Measurements from ENCODE around the gene MTCH1. TPM values are rescaled to one million over a fixed set of nuclear protein-coding genes. Genes with fewer than 3 reads are reported as not detected.

MTCH1 gene
- total RNA-seq, 1 donor from 2014 or later: 163 TPM

DNA sequence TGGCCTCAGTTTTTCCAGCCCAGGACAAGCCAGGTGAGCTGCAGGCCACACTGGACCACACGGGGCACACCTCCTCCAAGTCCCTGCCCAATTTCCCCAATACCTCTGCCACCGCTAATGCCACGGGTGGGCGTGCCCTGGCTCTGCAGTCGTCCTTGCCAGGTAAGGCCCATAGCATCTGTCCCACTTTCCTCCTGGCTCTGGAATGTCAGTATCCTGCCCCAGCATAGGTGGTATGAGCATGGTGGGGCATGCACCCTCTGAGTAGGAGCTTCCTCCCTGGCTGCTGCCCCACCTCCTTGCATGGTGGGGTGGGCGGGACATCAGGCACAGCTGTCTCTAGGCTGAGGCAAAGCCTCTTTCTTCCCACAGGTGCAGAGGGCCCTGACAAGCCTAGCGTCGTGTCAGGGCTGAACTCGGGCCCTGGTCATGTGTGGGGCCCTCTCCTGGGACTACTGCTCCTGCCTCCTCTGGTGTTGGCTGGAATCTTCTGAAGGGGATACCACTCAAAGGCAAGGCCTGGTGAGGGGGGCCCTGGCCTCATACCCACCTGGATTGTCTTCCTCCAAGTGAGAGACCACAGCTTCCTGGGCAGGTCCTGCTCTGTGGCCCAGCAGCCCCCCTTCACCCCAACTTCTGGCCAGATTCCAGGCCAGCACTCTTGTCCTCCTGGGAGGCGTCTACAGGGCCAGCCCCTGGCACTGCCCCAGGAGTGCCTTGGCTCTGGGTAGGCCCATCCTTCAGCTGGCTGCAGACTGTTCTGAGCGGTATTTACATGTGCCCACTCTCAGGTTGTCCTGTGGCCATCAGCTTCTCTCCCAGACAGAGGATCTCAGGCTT is 22.3 kb downstream of the MTCH1 start:
- DNase-seq (ENCODE audit: extremely low spot score, unreplicated experiment): no peak
- TF ChIP-seq, protein P1, sequence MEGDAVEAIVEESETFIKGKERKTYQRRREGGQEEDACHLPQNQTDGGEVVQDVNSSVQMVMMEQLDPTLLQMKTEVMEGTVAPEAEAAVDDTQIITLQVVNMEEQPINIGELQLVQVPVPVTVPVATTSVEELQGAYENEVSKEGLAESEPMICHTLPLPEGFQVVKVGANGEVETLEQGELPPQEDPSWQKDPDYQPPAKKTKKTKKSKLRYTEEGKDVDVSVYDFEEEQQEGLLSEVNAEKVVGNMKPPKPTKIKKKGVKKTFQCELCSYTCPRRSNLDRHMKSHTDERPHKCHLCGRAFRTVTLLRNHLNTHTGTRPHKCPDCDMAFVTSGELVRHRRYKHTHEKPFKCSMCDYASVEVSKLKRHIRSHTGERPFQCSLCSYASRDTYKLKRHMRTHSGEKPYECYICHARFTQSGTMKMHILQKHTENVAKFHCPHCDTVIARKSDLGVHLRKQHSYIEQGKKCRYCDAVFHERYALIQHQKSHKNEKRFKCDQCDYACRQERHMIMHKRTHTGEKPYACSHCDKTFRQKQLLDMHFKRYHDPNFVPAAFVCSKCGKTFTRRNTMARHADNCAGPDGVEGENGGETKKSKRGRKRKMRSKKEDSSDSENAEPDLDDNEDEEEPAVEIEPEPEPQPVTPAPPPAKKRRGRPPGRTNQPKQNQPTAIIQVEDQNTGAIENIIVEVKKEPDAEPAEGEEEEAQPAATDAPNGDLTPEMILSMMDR (conservative IDR thresholded peaks at IDR 0.05): no peak
- no peak overlapping the region for H3K27ac Mint-ChIP-seq
- peaks cover 11% of the 10 kb centered on the region for H3K36me3 Mint-ChIP-seq
- H3K4me3 Mint-ChIP-seq: no peak overlapping the region
- peaks cover 7% of the 10 kb centered on the region for H3K4me1 Mint-ChIP-seq (ENCODE audit: unreplicated experiment)
- no peaks in the 10 kb centered on the region for H3K9me3 Mint-ChIP-seq
- no peaks in the 10 kb centered on the region for H3K27me3 Mint-ChIP-seq

DNA sequence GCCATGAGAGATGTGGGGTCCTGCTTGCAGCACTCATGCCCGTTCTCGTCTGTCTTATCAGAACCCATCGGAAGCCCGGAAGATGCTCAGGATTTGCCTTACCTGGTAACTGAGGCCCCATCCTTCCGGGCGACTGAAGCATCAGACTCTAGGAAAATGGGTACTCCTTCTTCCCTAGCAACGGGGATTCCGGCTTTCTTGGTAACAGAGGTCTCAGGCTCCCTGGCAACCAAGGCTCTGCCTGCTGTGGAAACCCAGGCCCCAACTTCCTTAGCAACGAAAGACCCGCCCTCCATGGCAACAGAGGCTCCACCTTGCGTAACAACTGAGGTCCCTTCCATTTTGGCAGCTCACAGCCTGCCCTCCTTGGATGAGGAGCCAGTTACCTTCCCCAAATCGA is 23.1 kb downstream of the MTCH1 start:
- TF ChIP-seq, protein P1 (conservative IDR thresholded peaks at IDR 0.05): no peak
- Mint-ChIP-seq H3K9me3 (no peaks in the 10 kb centered on the region), H3K27me3 (no peaks in the 10 kb centered on the region), H3K4me3 (no peak overlapping the region), H3K36me3 (peaks cover 6% of the 10 kb centered on the region), H3K4me1 (ENCODE audit: unreplicated experiment) (peaks cover 7% of the 10 kb centered on the region), H3K27ac (peak overlapping the region; percentile 19)
- no peak for DNase-seq (ENCODE audit: extremely low spot score, unreplicated experiment)

DNA sequence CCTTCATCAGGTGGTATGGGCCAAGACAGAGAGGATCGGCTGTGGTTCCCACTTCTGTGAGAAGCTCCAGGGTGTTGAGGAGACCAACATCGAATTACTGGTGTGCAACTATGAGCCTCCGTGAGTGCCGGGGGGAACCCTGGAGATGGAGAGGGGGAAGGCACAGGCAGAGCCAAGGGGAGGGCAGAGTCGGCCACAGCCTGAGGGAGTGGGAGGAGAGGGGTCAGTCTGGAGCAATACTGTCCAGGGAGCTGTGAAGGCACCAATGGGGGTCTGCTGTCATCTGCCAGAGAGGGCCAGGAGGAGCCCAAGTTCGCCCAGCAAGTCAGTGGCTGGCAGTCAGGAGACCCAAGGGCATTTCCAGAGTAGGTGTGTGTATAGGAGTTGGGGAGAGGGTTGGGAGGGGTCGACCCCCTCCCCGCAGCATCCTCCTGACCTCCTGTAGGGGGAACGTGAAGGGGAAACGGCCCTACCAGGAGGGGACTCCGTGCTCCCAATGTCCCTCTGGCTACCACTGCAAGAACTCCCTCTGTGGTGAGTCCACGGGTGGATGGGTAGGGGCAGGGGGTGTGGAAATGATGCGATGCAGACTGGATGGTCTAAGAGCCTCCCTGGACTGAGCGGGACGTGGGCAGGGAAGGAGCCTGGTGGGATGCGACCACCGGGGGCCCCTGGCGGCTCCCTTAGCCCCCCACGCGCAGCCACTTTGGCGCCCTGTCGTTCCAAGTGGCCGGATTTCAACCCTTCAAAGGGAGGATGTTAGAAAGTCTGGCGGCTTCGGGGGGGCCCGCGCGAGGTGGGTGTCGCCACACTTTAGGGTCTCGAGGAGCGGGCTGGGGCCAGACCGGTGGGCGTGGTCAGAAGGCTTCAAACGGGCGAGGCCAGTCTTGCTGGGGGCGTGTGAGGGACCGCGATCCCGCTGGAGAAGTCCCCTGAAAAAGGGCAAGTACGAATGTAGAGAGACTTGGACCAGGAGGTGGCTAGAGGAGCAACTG is 24.3 kb downstream of the MTCH1 start:
- peaks cover 3% of the 10 kb centered on the region for H3K27me3 Mint-ChIP-seq
- no peaks in the 10 kb centered on the region for H3K9me3 Mint-ChIP-seq
- peaks cover 7% of the 10 kb centered on the region for H3K4me1 Mint-ChIP-seq (ENCODE audit: unreplicated experiment)
- H3K4me3 Mint-ChIP-seq: no peak overlapping the region
- TF ChIP-seq, protein P1 (conservative IDR thresholded peaks at IDR 0.05): no peak
- no peak overlapping the region for H3K27ac Mint-ChIP-seq
- H3K36me3 Mint-ChIP-seq: peaks cover 6% of the 10 kb centered on the region
- DNase-seq (ENCODE audit: extremely low spot score, unreplicated experiment): no peak

DNA sequence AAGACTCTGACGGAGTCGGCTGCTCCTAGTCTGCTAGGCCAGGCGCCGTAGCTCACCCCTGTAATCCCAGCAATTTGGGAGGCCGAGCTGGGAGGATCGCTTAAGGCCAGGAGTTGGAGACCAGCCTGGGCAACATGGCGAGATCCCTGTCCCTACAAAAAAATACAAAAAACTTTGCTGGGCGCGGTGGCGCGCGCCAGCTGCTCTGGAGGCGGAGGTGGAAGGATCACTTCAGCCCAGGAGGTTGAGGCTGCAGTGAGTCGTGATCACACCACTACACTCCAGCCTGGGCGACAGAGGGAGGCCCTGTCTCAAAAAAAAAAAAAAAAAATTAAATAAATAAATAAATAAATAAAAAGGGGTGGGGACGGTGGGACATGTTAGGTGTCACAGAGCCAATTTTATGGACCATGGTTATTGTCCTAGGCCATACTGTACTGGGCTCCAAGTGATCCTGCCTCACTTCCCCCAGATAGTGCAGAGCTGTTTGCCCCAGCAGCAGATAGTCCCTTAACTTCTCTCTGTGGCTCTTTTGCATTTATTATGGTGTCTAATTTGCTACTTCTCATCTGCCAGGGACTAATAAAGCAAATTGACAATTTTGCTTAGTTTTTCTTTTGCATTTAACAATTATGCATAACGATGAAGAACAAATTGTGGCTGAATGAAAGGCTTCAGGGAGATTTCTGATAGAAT is 26.3 kb downstream of the MTCH1 start:
- Mint-ChIP-seq H3K36me3 (no peaks in the 10 kb centered on the region), H3K27ac (no peak overlapping the region), H3K4me1 (ENCODE audit: unreplicated experiment) (peaks cover 7% of the 10 kb centered on the region), H3K9me3 (no peaks in the 10 kb centered on the region), H3K4me3 (no peak overlapping the region), H3K27me3 (peaks cover 3% of the 10 kb centered on the region)
- TF ChIP-seq, protein P1 (conservative IDR thresholded peaks at IDR 0.05): no peak
- DNase-seq (ENCODE audit: extremely low spot score, unreplicated experiment): no peak
